ENCODE data around the gene PCDHGB4.
"Not testable (repeated sequence)": the region's sequence is repeated elsewhere in the genome, so short reads cannot be mapped to it uniquely, and the experiment has no call there.

PCDHGB4 gene

GRCh38 chr5:141402553-141403243, 15.2 kb downstream of the PCDHGB4 start, which contains the start of gene PCDHGA9:
PCDHGA9 (plus strand) TSS chr5:141402778; CDS start chr5:141402953, 175 bp downstream.
- DNase-seq: no peak

- DNase-seq: no peak
These were observed 15.9 kb downstream of the PCDHGB4 start for GRCh38 chr5:141403387-141403786.

- DNase-seq: not testable (repeated sequence)
These were observed 20.4 kb downstream of the PCDHGB4 start, which contains the start of gene PCDHGB6 for GRCh38 chr5:141407790-141408505. PCDHGB6 (plus strand) TSS chr5:141408021; CDS start chr5:141408203, 182 bp downstream.

DNA sequence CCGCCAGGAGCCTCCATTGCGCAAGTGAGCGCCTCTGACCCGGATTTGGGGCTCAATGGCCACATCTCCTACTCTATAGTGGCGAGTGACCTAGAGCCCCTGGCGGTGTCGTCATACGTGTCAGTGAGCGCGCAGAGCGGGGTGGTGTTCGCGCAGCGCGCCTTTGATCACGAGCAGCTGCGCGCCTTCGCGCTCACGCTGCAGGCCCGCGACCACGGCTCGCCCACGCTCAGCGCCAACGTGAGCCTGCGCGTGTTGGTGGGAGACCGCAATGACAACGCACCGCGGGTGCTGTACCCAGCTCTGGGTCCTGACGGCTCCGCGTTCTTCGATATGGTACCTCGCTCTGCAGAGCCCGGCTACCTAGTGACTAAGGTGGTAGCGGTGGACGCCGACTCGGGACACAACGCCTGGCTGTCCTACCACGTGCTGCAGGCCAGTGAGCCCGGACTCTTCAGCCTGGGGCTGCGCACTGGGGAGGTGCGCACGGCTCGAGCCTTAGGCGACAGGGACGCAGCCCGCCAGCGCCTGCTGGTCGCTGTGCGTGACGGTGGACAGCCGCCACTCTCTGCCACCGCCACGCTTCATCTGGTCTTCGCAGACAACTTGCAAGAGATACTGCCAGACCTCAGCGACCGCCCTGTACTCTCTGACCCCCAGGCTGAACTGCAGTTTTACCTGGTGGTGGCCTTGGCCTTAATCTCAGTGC, 22.3 kb downstream of the PCDHGB4 start:
- no peak for DNase-seq

GRCh38 chr5:141411575-141411974, 24.1 kb downstream of the PCDHGB4 start:
- no peak for DNase-seq

GRCh38 chr5:141412854-141413539, 25.5 kb downstream of the PCDHGB4 start, which contains the start of gene PCDHGA10:
PCDHGA10 (plus strand) TSS chr5:141412987; CDS start chr5:141413176, 189 bp downstream.
- no peak for DNase-seq

DNA sequence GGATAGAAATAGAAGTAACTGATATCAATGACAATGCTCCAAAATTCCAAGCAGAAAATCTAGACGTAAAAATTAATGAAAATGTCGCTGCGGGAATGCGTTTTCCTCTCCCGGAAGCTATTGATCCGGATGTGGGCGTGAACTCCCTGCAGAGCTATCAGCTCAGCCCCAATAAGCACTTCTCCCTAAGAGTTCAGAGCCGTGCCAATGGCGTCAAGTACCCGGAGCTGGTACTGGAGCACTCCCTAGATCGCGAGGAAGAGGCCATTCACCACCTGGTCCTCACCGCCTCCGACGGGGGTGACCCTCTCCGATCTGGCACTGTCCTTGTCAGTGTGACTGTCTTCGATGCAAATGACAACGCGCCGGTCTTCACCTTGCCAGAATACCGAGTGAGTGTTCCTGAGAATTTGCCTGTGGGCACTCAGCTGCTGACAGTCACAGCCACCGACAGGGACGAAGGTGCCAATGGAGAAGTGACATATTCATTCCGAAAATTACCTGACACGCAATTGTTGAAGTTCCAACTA, 26.1 kb downstream of the PCDHGB4 start:
- no peak for DNase-seq

GRCh38 chr5:141414548-141415274, 27.2 kb downstream of the PCDHGB4 start:
- not testable (repeated sequence) for DNase-seq

DNA sequence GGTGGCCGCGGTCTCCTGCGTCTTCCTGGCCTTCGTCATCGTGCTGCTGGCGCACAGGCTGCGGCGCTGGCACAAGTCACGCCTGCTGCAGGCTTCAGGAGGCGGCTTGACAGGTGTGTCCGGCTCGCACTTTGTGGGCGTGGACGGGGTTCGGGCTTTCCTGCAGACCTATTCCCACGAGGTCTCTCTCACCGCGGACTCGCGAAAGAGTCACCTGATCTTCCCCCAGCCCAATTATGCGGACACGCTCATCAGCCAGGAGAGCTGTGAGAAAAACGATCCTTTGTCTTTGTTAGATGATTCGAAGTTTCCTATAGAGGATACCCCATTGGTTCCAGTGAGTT, 27.7 kb downstream of the PCDHGB4 start:
- not testable (repeated sequence) for DNase-seq

GRCh38 chr5:141417494-141418172, 30.1 kb downstream of the PCDHGB4 start, which contains the start of gene PCDHGB7:
PCDHGB7 (plus strand) TSS chr5:141417677; CDS start chr5:141417860, 183 bp downstream.
- not testable (repeated sequence) for DNase-seq

GRCh38 chr5:141419074-141419880, 31.8 kb downstream of the PCDHGB4 start:
- DNase-seq: no peak

DNA sequence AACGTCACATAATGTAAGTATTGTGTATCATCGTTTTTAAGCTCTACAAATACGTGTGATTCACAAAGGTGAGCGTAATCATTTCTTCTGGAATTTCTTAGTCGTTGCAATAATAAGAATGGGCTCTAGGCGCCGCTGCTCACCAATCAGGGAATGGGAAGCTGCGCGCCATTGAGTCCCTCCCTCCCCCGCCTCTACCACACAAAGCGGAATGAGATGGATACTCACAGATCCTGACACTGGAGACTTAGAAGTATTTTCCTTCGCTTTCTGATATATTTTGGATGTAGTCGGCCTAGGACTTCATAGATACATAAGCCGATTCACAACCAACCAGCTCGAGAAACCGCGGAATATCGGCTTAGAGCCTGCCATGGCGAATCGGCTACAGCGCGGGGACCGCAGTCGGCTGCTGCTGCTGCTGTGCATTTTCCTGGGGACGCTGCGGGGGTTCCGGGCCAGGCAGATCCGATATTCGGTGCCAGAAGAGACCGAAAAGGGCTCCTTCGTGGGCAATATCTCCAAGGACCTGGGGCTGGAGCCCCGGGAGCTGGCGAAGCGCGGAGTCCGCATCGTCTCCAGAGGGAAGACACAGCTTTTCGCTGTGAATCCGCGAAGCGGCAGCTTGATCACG, 33.5 kb downstream of the PCDHGB4 start, which contains the start of gene PCDHGA11:
TSS of gene PCDHGA11 (plus strand) at position 197 of the 634 bp plus-strand sequence. CDS start at position 374, 177 bp downstream.
- no peak for DNase-seq

DNA sequence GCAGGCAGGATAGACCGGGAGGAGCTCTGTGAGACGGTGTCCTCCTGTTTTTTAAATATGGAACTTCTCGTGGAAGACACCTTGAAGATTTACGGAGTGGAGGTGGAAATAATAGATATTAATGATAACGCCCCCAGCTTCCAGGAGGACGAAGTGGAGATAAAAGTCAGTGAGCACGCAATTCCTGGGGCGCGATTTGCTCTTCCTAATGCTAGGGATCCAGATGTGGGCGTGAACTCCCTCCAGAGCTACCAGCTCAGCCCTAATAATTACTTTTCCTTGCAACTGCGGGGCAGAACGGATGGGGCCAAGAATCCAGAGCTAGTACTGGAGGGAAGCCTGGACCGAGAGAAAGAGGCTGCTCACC, 34.0 kb downstream of the PCDHGB4 start:
- DNase-seq: no peak

DNA sequence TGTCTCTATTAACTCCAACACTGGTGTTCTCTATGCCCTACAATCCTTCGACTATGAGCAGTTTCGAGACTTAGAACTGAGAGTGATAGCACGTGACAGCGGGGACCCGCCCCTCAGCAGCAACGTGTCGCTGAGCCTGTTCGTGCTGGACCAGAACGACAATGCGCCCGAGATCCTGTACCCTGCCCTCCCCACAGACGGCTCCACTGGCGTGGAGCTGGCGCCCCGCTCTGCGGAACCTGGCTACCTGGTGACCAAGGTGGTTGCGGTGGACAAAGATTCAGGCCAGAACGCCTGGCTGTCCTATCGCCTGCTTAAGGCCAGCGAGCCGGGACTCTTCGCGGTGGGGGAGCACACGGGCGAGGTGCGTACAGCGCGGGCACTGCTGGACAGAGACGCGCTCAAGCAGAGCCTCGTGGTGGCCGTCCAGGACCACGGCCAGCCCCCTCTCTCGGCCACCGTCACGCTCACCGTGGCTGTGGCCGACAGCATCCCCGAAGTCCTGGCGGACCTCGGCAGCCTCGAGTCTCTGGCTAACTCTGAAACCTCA, 35.3 kb downstream of the PCDHGB4 start:
- DNase-seq: no peak

DNA sequence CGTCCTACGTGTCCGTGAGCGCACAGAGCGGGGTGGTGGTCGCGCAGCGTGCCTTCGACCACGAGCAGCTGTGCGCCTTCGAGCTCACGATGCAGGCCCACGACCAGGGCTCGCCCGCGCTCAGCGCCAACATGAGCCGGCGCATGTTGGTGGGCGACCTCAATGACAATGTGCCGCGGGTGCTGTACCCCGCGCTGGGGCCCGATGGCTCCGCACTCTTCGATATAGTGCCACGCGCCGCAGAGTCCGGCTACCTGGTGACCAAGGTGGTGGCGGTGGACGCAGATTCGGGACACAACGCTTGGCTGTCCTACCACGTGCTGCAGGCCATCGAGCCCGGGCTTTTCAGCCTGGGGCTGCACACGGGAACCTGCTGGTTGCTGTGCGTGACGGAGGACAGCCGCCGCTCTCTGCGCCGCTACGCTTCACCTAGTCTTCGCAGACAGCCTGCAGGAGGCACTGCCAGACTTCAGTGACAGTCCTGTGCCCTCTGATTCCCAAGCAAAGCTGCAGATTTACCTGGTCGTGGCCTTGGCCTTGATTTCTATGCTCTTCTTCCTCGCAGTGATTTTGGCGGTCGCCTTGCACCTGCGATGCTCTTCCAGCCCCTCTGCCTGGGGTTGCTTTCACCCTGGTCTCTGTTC, 40.4 kb downstream of the PCDHGB4 start:
- DNase-seq: no peak

- no peak for DNase-seq
These were observed 43.0 kb downstream of the PCDHGB4 start, which contains the start of gene PCDHGA12 for GRCh38 chr5:141430332-141431113. PCDHGA12 (plus strand) TSS chr5:141430507; CDS start chr5:141430760, 253 bp downstream.

DNA sequence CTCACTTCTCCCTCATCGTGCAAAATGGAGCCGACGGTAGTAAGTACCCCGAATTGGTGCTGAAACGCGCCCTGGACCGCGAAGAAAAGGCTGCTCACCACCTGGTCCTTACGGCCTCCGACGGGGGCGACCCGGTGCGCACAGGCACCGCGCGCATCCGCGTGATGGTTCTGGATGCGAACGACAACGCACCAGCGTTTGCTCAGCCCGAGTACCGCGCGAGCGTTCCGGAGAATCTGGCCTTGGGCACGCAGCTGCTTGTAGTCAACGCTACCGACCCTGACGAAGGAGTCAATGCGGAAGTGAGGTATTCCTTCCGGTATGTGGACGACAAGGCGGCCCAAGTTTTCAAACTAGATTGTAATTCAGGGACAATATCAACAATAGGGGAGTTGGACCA, 43.8 kb downstream of the PCDHGB4 start:
- DNase-seq: no peak

DNA sequence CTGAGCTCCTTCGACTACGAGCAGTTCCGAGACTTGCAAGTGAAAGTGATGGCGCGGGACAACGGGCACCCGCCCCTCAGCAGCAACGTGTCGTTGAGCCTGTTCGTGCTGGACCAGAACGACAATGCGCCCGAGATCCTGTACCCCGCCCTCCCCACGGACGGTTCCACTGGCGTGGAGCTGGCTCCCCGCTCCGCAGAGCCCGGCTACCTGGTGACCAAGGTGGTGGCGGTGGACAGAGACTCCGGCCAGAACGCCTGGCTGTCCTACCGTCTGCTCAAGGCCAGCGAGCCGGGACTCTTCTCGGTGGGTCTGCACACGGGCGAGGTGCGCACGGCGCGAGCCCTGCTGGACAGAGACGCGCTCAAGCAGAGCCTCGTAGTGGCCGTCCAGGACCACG, 44.8 kb downstream of the PCDHGB4 start:
- DNase-seq: not testable (repeated sequence)

All from DMS79 treated with DMSO at 0.1 percent for 48 hours (cell line).